Activated CD4-positive, CD25-positive, alpha-beta regulatory T cell treated with anti-CD3 and anti-CD28 coated beads, Interleukin-2, amount 50 U/mL, for 24 hours (primary cell): Measurements from ENCODE around the gene TRIM60.
"Not testable (repeated sequence)": the region's sequence is repeated elsewhere in the genome, so short reads cannot be mapped to it uniquely, and the experiment has no call there.

ENCODE experiments used
- ATAC-seq, 2 donors: fragments of 150-1000 bp; cut with Tn5 transposase; one replicate each; pipeline ENCODE4 v1.10.0; 2021; ENCODE audit warnings: mild to moderate bottlenecking in 1 of 2, moderate library complexity in 1 of 2

TRIM60 gene

GRCh38 chr4:165031436-165032211, at the start of gene TRIM60:
TSS of gene TRIM60 (plus strand) at chr4:165031999. CDS start at chr4:165040073, 8,074 bp downstream.
- no peak for ATAC-seq

GRCh38 chr4:164989471-164989870, 42.3 kb upstream of the TRIM60 start:
- ATAC-seq = no peak

GRCh38 chr4:164990786-164991185, 41.0 kb upstream of the TRIM60 start:
- not testable (repeated sequence) for ATAC-seq

GRCh38 chr4:164996123-164996522, 35.7 kb upstream of the TRIM60 start:
- not testable (repeated sequence) for ATAC-seq

- no peak for ATAC-seq
Observed at GRCh38 chr4:164997324-164997723, 34.5 kb upstream of the TRIM60 start.

GRCh38 chr4:164997941-164998340, 33.9 kb upstream of the TRIM60 start:
- no peak for ATAC-seq

- not testable (repeated sequence) for ATAC-seq
Observed at GRCh38 chr4:164998526-164999080, 33.2 kb upstream of the TRIM60 start.

- ATAC-seq = not testable (repeated sequence)
Observed at GRCh38 chr4:165001957-165002356, 29.8 kb upstream of the TRIM60 start.

- no peak for ATAC-seq
Observed at GRCh38 chr4:165005352-165005925, 26.4 kb upstream of the TRIM60 start.

- no peak for ATAC-seq
Observed at GRCh38 chr4:165006456-165006855, 25.3 kb upstream of the TRIM60 start.

- ATAC-seq = no peak
Observed at GRCh38 chr4:165006886-165007285, 24.9 kb upstream of the TRIM60 start.

- no peak for ATAC-seq
Observed at GRCh38 chr4:165009493-165010227, 22.1 kb upstream of the TRIM60 start.

GRCh38 chr4:165010487-165010886, 21.3 kb upstream of the TRIM60 start:
- no peak for ATAC-seq

GRCh38 chr4:165010991-165011390, 20.8 kb upstream of the TRIM60 start:
- no peak for ATAC-seq

- no peak for ATAC-seq
Observed at GRCh38 chr4:165011403-165011802, 20.4 kb upstream of the TRIM60 start.

- ATAC-seq = no peak
Observed at GRCh38 chr4:165013691-165014090, 18.1 kb upstream of the TRIM60 start.

- no peak for ATAC-seq
Observed at GRCh38 chr4:165016971-165017370, 14.8 kb upstream of the TRIM60 start.

- not testable (repeated sequence) for ATAC-seq
Observed at GRCh38 chr4:165019995-165020394, 11.8 kb upstream of the TRIM60 start.

- ATAC-seq = not testable (repeated sequence)
Observed at GRCh38 chr4:165025782-165026181, 6.0 kb upstream of the TRIM60 start.

- ATAC-seq = no peak
Observed at GRCh38 chr4:165027762-165028402, 3.9 kb upstream of the TRIM60 start.

GRCh38 chr4:165048170-165048569, 16.4 kb downstream of the TRIM60 start:
- ATAC-seq = no peak

- no peak for ATAC-seq
Observed at GRCh38 chr4:165052627-165053026, 20.8 kb downstream of the TRIM60 start.

- no peak for ATAC-seq
Observed at GRCh38 chr4:165053645-165054044, 21.8 kb downstream of the TRIM60 start, which contains the start of gene TRIM75. TSS of gene TRIM75 (plus strand) at chr4:165053866. CDS start at chr4:165059148, 5,282 bp downstream.
